GM10266 (cell line): ENCODE data around the gene KIF23.

Experiments
- DNase-seq: peaks from one replicate; pipeline ENCODE4 v3.0.0; 2012; ENCODE audit errors: extremely low spot score
- TF ChIP-seq, protein P1 (sequence below): IDR thresholded peaks from 2 replicates; pipeline ENCODE4 v1.5.1; 2012; ENCODE audit warnings: mild to moderate bottlenecking, low read depth; ENCODE audit not compliant: control insufficient read depth, insufficient read depth; ENCODE audit errors: missing control alignments

The KIF23 gene

DNA sequence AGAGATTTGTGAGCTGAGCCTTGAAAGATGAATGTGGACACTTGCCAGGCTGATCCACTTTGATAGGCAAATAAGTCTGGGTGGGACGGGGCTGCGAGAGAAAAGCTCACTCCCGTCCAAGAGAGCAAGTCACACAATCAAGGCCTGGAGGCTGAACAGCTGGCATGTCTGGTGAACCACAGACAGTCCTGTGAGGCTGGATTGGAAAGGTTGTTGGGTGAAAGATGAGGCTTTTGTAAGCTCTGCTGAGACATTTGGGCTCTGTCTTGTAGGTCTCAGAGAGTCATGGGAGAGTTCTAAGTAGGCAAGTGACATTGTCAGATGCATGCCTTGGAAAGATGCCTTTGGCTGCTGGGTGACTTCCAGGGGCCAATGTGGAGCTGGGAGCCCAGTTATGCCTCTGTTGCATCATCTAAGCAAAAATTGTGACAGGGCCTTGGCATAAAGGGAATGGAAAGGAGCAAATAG is 76.9 kb downstream of the KIF23 start:
- TF ChIP-seq, protein P1, sequence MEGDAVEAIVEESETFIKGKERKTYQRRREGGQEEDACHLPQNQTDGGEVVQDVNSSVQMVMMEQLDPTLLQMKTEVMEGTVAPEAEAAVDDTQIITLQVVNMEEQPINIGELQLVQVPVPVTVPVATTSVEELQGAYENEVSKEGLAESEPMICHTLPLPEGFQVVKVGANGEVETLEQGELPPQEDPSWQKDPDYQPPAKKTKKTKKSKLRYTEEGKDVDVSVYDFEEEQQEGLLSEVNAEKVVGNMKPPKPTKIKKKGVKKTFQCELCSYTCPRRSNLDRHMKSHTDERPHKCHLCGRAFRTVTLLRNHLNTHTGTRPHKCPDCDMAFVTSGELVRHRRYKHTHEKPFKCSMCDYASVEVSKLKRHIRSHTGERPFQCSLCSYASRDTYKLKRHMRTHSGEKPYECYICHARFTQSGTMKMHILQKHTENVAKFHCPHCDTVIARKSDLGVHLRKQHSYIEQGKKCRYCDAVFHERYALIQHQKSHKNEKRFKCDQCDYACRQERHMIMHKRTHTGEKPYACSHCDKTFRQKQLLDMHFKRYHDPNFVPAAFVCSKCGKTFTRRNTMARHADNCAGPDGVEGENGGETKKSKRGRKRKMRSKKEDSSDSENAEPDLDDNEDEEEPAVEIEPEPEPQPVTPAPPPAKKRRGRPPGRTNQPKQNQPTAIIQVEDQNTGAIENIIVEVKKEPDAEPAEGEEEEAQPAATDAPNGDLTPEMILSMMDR: no peak
- no peak for DNase-seq

DNA sequence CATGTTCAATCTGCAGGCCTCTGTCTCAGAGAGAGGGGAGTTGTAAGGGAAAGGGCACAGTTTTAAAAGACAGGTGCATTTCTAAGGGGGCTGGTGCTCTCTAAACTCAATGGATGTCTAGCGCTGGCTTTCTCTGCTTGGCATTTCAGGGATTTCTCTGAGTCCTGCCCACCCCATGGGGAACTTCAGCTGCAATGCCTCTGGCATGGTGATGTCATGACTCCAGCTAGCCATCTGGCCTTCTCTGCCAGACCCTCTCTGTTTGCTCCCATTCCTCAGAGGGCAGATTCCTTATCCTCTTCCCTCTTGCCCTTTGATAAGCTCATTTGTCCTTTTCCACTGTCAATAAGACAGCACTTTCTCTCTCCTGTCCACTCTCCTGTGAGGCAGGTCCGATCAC is 79.3 kb downstream of the KIF23 start:
- no peak for DNase-seq
- TF ChIP-seq, protein P1: no peak

DNA sequence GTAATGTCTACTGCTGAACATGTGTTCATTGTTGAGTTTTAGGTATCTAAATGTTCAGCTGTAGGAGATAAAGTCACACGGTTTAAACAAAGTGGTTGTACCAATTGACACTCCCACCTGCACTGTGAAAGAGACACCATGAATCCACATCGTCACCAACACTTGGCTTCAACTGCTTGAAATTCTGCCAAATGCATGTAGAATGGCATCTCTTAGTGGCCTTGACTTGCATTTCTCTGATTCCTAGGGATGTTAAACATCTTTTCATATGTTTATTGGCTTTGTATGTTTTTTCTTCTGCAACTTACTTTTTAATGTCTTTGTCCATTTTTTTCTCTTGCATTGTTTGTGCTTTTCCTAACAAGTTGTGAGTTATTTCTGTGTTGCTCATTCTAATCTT is 81.9 kb downstream of the KIF23 start:
- TF ChIP-seq, protein P1: no peak
- DNase-seq: no peak

DNA sequence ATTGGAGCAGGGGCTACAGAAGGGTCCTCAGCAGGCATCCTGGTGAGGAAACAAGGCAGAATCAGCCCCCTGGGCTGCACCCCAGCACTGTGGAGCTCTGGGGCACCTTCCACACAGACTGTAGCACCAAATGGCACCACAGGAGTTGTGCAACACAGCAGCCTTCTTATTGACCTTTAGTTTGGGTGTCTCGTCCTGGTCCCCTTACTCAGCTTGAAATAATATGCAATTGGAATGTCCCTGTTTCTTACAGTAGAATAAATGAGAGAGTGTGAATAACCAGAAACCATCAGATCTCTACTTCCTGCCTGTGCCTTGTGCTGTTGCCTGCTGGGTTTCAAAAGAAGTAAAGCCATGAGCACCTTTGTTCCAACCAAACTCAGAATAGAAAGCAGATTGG is 82.9 kb downstream of the KIF23 start:
- DNase-seq: no peak
- TF ChIP-seq, protein P1: no peak

DNA sequence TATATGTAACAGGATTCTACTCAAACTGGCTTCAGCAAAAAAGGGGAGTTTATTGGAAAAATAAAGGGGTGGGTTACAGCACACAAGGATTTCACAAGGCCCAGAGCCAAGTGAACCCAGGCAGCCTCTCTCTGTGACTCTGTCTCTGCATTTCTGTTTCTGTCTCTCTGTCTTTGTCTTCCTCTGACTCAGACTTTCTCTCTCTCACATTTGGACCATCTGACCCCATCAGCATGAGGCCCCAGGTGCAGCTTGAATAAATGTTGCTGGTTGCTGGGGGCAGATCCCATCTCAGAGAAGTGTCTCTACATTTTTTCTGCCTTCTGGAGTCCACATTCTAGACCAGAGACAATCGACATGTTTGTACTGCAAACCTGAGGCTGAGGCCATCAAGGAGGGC is 83.5 kb downstream of the KIF23 start:
- DNase-seq: no peak
- TF ChIP-seq, protein P1: no peak
